Measurements from ENCODE around the gene AP4E1.
A peak's percentile ranks its signal among the peaks of the same experiment; 100 is the strongest.
"Not testable (repeated sequence)": the region's sequence is repeated elsewhere in the genome, so short reads cannot be mapped to it uniquely, and the experiment has no call there.

Gene AP4E1

DNA sequence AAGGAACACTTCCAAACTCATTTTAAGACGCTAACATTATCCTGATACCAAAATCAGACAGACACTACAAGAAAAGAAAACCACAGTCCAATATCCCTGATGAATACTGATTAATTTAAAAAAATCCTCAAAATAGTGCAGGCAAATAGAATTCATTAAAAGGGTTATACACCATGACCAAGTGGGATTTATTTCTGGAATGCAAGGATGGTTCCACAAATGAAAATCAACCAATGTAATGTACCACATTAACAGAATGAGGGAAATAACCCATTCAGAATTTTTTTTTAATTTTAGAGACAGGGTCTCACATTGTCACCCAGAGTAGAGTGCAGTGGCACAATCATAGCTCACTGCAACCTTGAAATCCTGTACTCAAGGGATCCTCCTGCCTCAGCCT lies 17.3 kb upstream of the AP4E1 start:
- Mint-ChIP-seq H3K4me1 (no peaks in the 10 kb centered on the region), H3K27ac (no peak overlapping the region), H3K4me3 (no peak overlapping the region), H3K9me3 (peaks cover 26% of the 10 kb centered on the region), H3K27me3 (ENCODE audit: low read depth) (peaks cover 3% of the 10 kb centered on the region), H3K36me3 (ENCODE audit: low read depth) (peaks cover 12% of the 10 kb centered on the region)
- TF ChIP-seq, protein P1, sequence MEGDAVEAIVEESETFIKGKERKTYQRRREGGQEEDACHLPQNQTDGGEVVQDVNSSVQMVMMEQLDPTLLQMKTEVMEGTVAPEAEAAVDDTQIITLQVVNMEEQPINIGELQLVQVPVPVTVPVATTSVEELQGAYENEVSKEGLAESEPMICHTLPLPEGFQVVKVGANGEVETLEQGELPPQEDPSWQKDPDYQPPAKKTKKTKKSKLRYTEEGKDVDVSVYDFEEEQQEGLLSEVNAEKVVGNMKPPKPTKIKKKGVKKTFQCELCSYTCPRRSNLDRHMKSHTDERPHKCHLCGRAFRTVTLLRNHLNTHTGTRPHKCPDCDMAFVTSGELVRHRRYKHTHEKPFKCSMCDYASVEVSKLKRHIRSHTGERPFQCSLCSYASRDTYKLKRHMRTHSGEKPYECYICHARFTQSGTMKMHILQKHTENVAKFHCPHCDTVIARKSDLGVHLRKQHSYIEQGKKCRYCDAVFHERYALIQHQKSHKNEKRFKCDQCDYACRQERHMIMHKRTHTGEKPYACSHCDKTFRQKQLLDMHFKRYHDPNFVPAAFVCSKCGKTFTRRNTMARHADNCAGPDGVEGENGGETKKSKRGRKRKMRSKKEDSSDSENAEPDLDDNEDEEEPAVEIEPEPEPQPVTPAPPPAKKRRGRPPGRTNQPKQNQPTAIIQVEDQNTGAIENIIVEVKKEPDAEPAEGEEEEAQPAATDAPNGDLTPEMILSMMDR (IDR thresholded peaks at IDR 0.05; ENCODE audit: unreplicated experiment in 3 of 3): no peak

DNA sequence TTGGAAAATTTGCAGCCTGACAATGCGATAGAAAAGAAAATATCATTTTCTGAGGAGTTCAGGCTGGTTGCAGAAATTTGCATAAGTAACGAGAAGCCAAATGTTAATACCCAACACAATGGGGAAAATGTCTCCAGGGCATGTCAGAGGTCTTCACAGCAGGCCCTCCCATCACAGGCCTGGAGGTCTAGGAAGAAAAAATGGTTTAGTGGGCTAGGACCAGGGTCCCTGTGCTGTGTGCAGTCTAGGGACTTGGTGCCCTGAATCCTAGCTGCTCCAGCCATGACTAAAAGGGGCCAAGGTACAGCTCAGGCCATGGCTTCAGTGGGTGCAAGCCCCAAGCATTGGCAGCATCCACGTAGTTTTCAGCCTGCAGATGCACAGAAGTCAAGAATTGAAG lies 14.5 kb upstream of the AP4E1 start:
- peaks cover 26% of the 10 kb centered on the region for H3K9me3 Mint-ChIP-seq
- TF ChIP-seq, protein P1 (IDR thresholded peaks at IDR 0.05; ENCODE audit: unreplicated experiment in 3 of 3): no peak
- H3K27me3 Mint-ChIP-seq (ENCODE audit: low read depth): peaks cover 3% of the 10 kb centered on the region
- no peak overlapping the region for H3K27ac Mint-ChIP-seq
- H3K36me3 Mint-ChIP-seq (ENCODE audit: low read depth): peaks cover 12% of the 10 kb centered on the region
- no peaks in the 10 kb centered on the region for H3K4me1 Mint-ChIP-seq
- H3K4me3 Mint-ChIP-seq: no peak overlapping the region

DNA sequence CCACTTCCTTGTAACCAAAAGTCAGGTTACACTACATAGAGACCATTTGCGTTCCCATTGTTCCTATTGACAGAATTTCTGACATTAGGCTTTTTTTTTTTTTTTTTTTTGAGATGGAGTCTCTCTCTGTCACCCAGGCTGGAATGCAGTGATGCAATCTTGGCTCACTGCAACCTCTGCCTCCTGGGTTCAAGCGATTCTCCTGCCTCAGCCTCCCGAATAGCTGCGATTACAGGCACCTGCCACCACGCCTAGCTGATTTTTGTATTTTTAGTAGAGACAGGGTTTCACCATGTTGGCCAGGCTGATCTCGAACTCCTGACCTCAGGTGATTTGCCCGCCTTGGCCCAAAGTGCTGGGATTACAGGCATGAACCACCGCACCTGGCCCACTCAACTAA lies 7.1 kb upstream of the AP4E1 start:
- H3K4me3 Mint-ChIP-seq; H3K4me1 Mint-ChIP-seq; H3K9me3 Mint-ChIP-seq; H3K36me3 Mint-ChIP-seq (ENCODE audit: low read depth); H3K27me3 Mint-ChIP-seq (ENCODE audit: low read depth); H3K27ac Mint-ChIP-seq: not testable (repeated sequence)

DNA sequence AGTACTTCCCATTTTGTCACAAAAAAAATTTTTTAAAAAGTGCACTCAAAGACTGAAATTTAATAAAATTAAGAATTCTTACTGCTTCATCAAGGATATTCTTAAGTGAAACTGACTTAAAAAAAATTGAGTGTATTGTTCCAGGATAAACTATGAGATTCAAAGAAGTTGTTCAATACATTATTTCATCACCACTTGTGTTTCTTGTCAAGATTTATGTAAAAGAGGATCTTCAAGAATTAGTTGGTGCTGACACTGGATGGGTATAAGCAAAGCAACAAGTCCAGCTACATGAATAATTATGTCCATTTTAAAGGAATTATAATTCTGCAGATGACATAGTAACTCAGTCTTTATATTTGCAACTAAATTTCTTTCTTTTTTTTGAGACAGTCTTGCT lies 4.3 kb upstream of the AP4E1 start:
- TF ChIP-seq, protein P1 (IDR thresholded peaks at IDR 0.05; ENCODE audit: unreplicated experiment in 3 of 3): no peak
- Mint-ChIP-seq H3K4me1 (peaks cover 5% of the 10 kb centered on the region), H3K27ac (no peak overlapping the region), H3K4me3 (no peak overlapping the region), H3K36me3 (ENCODE audit: low read depth) (no peaks in the 10 kb centered on the region), H3K9me3 (no peaks in the 10 kb centered on the region), H3K27me3 (ENCODE audit: low read depth) (no peaks in the 10 kb centered on the region)

DNA sequence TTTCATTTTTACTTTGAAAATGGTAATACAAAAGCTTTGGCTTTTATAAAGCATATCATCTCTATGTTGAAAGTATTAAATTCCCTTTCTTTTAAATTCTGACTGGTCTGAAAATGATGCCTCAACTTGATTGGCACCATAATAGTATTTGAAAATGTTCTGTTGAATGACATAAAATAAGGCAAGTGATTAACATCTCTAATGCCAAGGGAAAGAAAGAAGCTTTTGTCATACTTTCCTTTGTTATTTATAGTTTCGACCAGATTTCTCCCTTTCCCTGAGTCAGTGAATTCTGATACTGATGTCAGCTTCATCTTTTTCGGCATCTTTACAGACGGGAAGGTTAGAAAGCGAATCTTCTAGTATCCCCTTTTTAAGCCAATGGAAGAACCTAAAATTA lies 3.4 kb upstream of the AP4E1 start:
- peak overlapping the region in 1 of 3 experiments; percentile 42 for H3K4me3 Mint-ChIP-seq

DNA sequence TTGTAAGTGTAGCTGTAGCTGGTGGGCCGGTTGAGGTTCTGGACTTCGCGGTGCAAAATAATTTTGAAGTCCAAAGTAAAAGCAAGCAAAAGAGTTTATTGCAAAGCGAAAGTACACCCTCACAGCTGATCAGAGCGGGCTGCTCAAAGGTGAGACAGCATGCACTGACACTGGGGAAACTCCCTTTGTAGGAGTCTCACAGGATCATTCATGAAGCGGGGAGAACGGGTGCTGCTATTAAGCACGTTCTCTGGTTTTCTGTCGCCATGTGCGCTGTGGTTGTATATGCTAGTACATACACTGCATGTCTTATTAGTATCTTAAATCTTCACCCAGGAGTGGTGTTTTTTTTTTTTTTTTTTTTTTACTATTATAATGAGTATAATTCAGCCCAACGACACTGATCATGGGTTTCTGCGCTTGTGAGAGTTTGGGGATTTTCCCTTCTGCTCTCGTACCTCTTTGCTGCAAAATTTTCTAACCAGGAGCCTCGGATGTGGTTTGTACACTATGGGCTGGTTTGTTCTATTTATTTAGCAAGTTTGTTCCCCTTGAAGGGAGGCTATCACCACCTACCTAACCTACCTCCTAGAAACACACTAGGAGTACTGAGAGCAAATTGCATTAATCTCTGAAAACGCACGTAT lies 1.4 kb upstream of the AP4E1 start:
- Mint-ChIP-seq H3K4me3 (peak overlapping the region; percentile 89 to 93 (median 90)), H3K36me3 (ENCODE audit: low read depth) (peaks cover 3% of the 10 kb centered on the region), H3K9me3 (no peaks in the 10 kb centered on the region), H3K27me3 (ENCODE audit: low read depth) (no peaks in the 10 kb centered on the region), H3K27ac (peak overlapping the region in 2 of 3 experiments; percentile 44 to 92), H3K4me1 (peaks cover 11% of the 10 kb centered on the region)
- TF ChIP-seq, protein P1 (IDR thresholded peaks at IDR 0.05; ENCODE audit: unreplicated experiment in 3 of 3): no peak

More for the DNA sequence above, 3.4 kb upstream of the AP4E1 start:
- no peaks in the 10 kb centered on the region for H3K27me3 Mint-ChIP-seq (ENCODE audit: low read depth)
- H3K9me3 Mint-ChIP-seq: no peaks in the 10 kb centered on the region
- TF ChIP-seq, protein P1 (IDR thresholded peaks at IDR 0.05; ENCODE audit: unreplicated experiment in 3 of 3): no peak
- H3K4me1 Mint-ChIP-seq: peaks cover 6% of the 10 kb centered on the region
- H3K27ac Mint-ChIP-seq: no peak overlapping the region
- H3K36me3 Mint-ChIP-seq (ENCODE audit: low read depth): no peaks in the 10 kb centered on the region
